Measurements from ENCODE around the gene BCL11B. TPM values are rescaled to one million over a fixed set of nuclear protein-coding genes. Genes with fewer than 3 reads are reported as not detected.

Gene BCL11B
- total and polyA plus RNA-seq, 9 of the 15 experiments (the other 6 are each of a cell fraction or from before 2014, with no cell fraction given): 0.09 TPM; not detected in 8

DNA sequence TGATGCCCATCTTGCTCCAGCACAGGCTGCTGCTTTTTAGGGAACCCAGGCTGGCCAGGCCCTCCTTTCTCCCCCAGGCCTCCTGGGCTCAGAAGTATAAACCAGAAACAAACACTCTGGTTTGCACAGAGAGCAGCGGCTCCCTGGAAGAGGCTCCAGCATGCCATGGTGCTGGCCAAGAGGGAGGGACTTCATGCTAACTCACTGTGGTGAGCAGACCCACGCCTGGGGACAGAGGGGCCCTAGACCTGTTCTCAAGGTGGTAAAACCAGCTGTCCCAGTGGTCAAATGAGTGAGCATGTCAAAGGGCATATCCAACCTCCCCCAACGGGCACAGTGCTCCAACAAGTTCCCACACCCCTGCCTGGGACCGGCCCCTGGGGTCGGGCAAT, 15.5 kb downstream of the BCL11B start:
- intact Hi-C loops (cut with micrococcal nuclease): no loop called here
- ChIA-PET CTCF (ENCODE audit: low intra/inter-chr PET ratio) (no interaction called here), POLR2A (no interaction called here)
- BruUV-seq (replicated peaks): no TSS peak
- DNase-seq (ENCODE audit: extremely low read depth in 1 of 4, low spot score in 3 of 4) (no peak), FAIRE-seq (no peak), ATAC-seq (no peak)
- Histone ChIP-seq H3K4me2 (ENCODE audit: insufficient read depth, low read length) (no peak overlapping the region), H3K36me3 (ENCODE audit: control insufficient read depth, insufficient read depth, low read length) (no peaks in the 10 kb centered on the region), H3K4me3 (no peak overlapping the region), H3K27ac (ENCODE audit: extremely low read depth, low read depth, low read length) (no peak overlapping the region), H3K9me3 (replicated peaks; ENCODE audit: control insufficient read depth, insufficient read depth, low read depth, low read length) (no peaks in the 10 kb centered on the region), H3K79me2 (ENCODE audit: control insufficient read depth, insufficient read depth, low read length) (no peaks in the 10 kb centered on the region), H3K9ac (ENCODE audit: insufficient read depth in 1 of 2, low read depth in 2 of 2, low read length in 2 of 2) (no peak overlapping the region), H3K9me1 (ENCODE audit: control insufficient read depth, insufficient read depth, low read length) (no peaks in the 10 kb centered on the region), H2AFZ (ENCODE audit: low read depth, low read length) (no peak overlapping the region), H3K4me1 (replicated peaks in 1 of 2; ENCODE audit: control insufficient read depth in 2 of 2, insufficient read depth in 2 of 2, low read length in 2 of 2) (no peaks in the 10 kb centered on the region), H4K20me1 (replicated peaks; ENCODE audit: control insufficient read depth, insufficient read depth, low read length) (no peaks in the 10 kb centered on the region), H3K27me3 (ENCODE audit: control insufficient read depth in 2 of 2, insufficient read depth in 2 of 2, low read length in 2 of 2) (peaks cover 0 to 51% of the 10 kb centered on the region in 2 experiments; a peak in 2 of 5 replicates)
- WGBS (ENCODE audit: insufficient coverage, low coverage, missing lambda C conversion rate): 0% methylated on average over 1 of the region's 5 CpGs
- TF ChIP-seq ELF1 (tag; IDR thresholded peaks at IDR 0.05) (no peak), NEUROD1 (IDR thresholded peaks at IDR 0.05; ENCODE audit: borderline replicate concordance, low read depth, low read length, partially characterized antibody) (no peak), WHSC1 (IDR thresholded peaks at IDR 0.05; ENCODE audit: low read length) (no peak), CCAR2 (IDR thresholded peaks at IDR 0.05; ENCODE audit: low read depth, low read length) (no peak), CBX1 (IDR thresholded peaks at IDR 0.05; ENCODE audit: low read depth) (no peak), ZNF174 (CRISPR knock-in tag; IDR thresholded peaks at IDR 0.05) (no peak), TFAM (CRISPR knock-in tag; conservative IDR thresholded peaks at IDR 0.05) (no peak), JUN (IDR thresholded peaks at IDR 0.05; ENCODE audit: borderline replicate concordance, low read depth, low read length) (no peak), JUN (CRISPR knock-in tag; IDR thresholded peaks at IDR 0.05; ENCODE audit: borderline replicate concordance) (no peak), DPF2 (IDR thresholded peaks at IDR 0.05) (no peak), SMC3 (conservative IDR thresholded peaks at IDR 0.05; ENCODE audit: insufficient read depth, low read depth, low read length) (no peak), HCFC1 (IDR thresholded peaks at IDR 0.05; ENCODE audit: low read depth, low read length) (no peak), YBX1 (IDR thresholded peaks at IDR 0.05) (no peak), ZNF79 (CRISPR knock-in tag; IDR thresholded peaks at IDR 0.05; ENCODE audit: low read depth) (no peak), ZNF436 (CRISPR knock-in tag; IDR thresholded peaks at IDR 0.05) (no peak), ZNF184 (CRISPR knock-in tag; IDR thresholded peaks at IDR 0.05) (no peak), SMAD1 (IDR thresholded peaks at IDR 0.05; ENCODE audit: low read depth, low read length, partially characterized antibody) (no peak), XRCC4 (IDR thresholded peaks at IDR 0.05; ENCODE audit: extremely low read depth, insufficient read depth, insufficient read length) (no peak), TAF1 (IDR thresholded peaks at IDR 0.05; ENCODE audit: control insufficient read depth, extremely low read depth, insufficient read depth, low read length, severe bottlenecking) (no peak), ZSCAN29 (IDR thresholded peaks at IDR 0.05) (no peak)
- TF ChIP-seq, protein P1, sequence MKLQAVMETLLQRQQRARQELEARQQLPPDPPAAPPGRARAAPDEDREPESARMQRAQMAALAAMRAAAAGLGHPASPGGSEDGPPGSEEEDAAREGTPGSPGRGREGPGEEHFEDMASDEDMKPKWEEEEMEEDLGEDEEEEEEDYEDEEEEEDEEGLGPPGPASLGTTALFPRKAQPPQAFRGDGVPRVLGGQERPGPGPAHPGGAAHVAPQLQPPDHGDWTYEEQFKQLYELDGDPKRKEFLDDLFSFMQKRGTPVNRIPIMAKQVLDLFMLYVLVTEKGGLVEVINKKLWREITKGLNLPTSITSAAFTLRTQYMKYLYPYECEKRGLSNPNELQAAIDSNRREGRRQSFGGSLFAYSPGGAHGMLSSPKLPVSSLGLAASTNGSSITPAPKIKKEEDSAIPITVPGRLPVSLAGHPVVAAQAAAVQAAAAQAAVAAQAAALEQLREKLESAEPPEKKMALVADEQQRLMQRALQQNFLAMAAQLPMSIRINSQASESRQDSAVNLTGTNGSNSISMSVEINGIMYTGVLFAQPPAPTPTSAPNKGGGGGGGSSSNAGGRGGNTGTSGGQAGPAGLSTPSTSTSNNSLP (IDR thresholded peaks at IDR 0.05; ENCODE audit: borderline replicate concordance, low read depth, low read length): no peak
- in situ Hi-C loops (cut with MboI): no loop called here
